Breast epithelium (tissue), 4 donors: ENCODE measurements around the gene TMCC2. TPM values are rescaled to one million over a fixed set of nuclear protein-coding genes. Genes with fewer than 3 reads are reported as not detected.

Experiments
- DNase-seq, 2 donors: peaks; one replicate each; pipeline ENCODE4 v3.0.0-alpha.2; 2019; ENCODE audit warnings: low spot score in 2 of 2
- H3K27ac ChIP-seq, 2 donors: fragments of 200-600 bp; sonication (generic) in 1 of 2; one replicate each; pipeline ENCODE4 v1.5.1; 2016 to 2019; ENCODE audit warnings: mild to moderate bottlenecking in 1 of 2
- H3K27me3 ChIP-seq, 2 donors: fragments of 200-600 bp; sonication (generic) in 1 of 2; one replicate each; pipeline versions ENCODE4 v1.5.1 to v1.6.0; 2017 to 2019; ENCODE audit warnings: control low read depth in 1 of 2, mild to moderate bottlenecking in 1 of 2
- H3K36me3 ChIP-seq: fragments of 200-600 bp; one replicate; pipeline ENCODE4 v1.5.1; 2019
- H3K4me1 ChIP-seq, 2 donors: fragments of 200-600 bp; sonication (generic); one replicate each; pipeline ENCODE4 v1.5.1; 2016 to 2019; ENCODE audit warnings: control low read depth in 1 of 2
- H3K4me3 ChIP-seq, 3 donors: fragments of 200-600 bp; sonication (generic); 1 replicate in 2 of 3; 2 replicates in 1 of 3; pipeline ENCODE4 v1.5.1; 2016 to 2019; ENCODE audit warnings: mild to moderate bottlenecking in 3 of 3, moderate library complexity in 2 of 3
- H3K9me3 ChIP-seq, 2 donors: fragments of 200-600 bp; sonication (generic) in 1 of 2; one replicate each; pipeline ENCODE4 v1.5.1; 2016 to 2019; ENCODE audit warnings: control low read depth in 1 of 2
- POLR2A ChIP-seq: fragments of 450-650 bp; IDR thresholded peaks from one replicate; pipeline ENCODE4 v1.6.1; 2016; ENCODE audit warnings: antibody characterized with exemption, mild to moderate bottlenecking, moderate library complexity
- POLR2AphosphoS5 ChIP-seq, 3 donors: sonication (generic); formaldehyde crosslinking; IDR thresholded peaks; one replicate each; pipeline ENCODE4 v1.6.1; 2017; ENCODE audit warnings: antibody characterized with exemption in 3 of 3
- intact Hi-C: fragments of 100-400 bp; cut with DNase I; formaldehyde crosslinking; loops from one replicate; pipeline ENCODE4 v1.15.1; 2023; ENCODE audit warnings: low total_unique reads
- total RNA-seq, 3 donors: library from RNA; depleted of rRNA; stranded (reverse); fragments of >200 nt; gene quantifications; one replicate each; pipeline ENCODE4 v1.1.0, GENCODE V29; 2016
- TF ChIP-seq, protein P1 (sequence below), 3 donors: fragments of 450-650 bp; IDR thresholded peaks; one replicate each; pipeline ENCODE4 v1.5.1; 2016 to 2017; ENCODE audit warnings: antibody characterized with exemption in 3 of 3, mild to moderate bottlenecking in 3 of 3, moderate library complexity in 3 of 3

Gene TMCC2
- total RNA-seq, 3 donors from 2014 or later: 1.1 to 2.2 (median 2.0) TPM

- TF ChIP-seq POLR2AphosphoS5 (IDR thresholded peaks at IDR 0.05) (no peak), POLR2A (no peak)
- TF ChIP-seq, protein P1, sequence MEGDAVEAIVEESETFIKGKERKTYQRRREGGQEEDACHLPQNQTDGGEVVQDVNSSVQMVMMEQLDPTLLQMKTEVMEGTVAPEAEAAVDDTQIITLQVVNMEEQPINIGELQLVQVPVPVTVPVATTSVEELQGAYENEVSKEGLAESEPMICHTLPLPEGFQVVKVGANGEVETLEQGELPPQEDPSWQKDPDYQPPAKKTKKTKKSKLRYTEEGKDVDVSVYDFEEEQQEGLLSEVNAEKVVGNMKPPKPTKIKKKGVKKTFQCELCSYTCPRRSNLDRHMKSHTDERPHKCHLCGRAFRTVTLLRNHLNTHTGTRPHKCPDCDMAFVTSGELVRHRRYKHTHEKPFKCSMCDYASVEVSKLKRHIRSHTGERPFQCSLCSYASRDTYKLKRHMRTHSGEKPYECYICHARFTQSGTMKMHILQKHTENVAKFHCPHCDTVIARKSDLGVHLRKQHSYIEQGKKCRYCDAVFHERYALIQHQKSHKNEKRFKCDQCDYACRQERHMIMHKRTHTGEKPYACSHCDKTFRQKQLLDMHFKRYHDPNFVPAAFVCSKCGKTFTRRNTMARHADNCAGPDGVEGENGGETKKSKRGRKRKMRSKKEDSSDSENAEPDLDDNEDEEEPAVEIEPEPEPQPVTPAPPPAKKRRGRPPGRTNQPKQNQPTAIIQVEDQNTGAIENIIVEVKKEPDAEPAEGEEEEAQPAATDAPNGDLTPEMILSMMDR (IDR thresholded peaks at IDR 0.05): no peak
- intact Hi-C loops: no loop called here
- no peak for DNase-seq
- no peaks in the 10 kb centered on the region for H3K9me3 ChIP-seq
- H3K36me3 ChIP-seq: no peaks in the 10 kb centered on the region
- no peaks in the 10 kb centered on the region for H3K4me1 ChIP-seq
- H3K4me3 ChIP-seq: no peak overlapping the region
- H3K27me3 ChIP-seq: no peaks in the 10 kb centered on the region
- no peak overlapping the region for H3K27ac ChIP-seq
Observed at GRCh38 chr1:205190845-205191577, 36.7 kb upstream of the TMCC2 start.

- no peak for DNase-seq
- Histone ChIP-seq H3K27ac (no peak overlapping the region), H3K4me1 (no peaks in the 10 kb centered on the region), H3K4me3 (no peak overlapping the region), H3K36me3 (no peaks in the 10 kb centered on the region), H3K9me3 (no peaks in the 10 kb centered on the region), H3K27me3 (no peaks in the 10 kb centered on the region)
- intact Hi-C loops: no loop called here
- TF ChIP-seq, protein P1 (IDR thresholded peaks at IDR 0.05): no peak
- TF ChIP-seq POLR2AphosphoS5 (IDR thresholded peaks at IDR 0.05) (no peak), POLR2A (no peak)
Observed at GRCh38 chr1:205191622-205192021, 36.1 kb upstream of the TMCC2 start.

DNA sequence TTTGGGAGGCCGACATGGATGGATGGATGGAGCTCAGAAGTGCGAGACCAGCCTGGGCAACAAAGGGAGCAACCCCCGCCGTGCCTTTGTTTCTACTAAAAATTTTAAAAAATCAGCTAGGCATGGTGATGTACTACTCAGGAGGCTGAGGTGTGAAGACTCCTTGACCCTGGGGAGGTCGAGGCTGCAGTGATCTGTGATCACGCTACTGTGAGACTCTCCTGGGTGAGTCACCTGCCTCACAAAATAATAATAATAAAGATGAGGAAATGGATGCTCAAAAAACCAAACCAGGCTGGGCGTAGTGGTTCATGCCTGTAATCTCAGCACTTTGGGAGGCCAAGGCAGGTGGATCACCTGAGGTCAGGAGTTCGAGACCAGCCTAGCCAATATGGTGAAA is 35.5 kb upstream of the TMCC2 start:
- H3K9me3 ChIP-seq: no peaks in the 10 kb centered on the region
- H3K4me3 ChIP-seq: no peak overlapping the region
- no peaks in the 10 kb centered on the region for H3K36me3 ChIP-seq
- no peak for TF ChIP-seq POLR2A
- TF ChIP-seq POLR2AphosphoS5 (IDR thresholded peaks at IDR 0.05): no peak
- TF ChIP-seq, protein P1 (IDR thresholded peaks at IDR 0.05): no peak
- no peaks in the 10 kb centered on the region for H3K4me1 ChIP-seq
- intact Hi-C loops: no loop called here
- no peaks in the 10 kb centered on the region for H3K27me3 ChIP-seq
- H3K27ac ChIP-seq: no peak overlapping the region
- no peak for DNase-seq

GRCh38 chr1:205199090-205199930 is 28.4 kb upstream of the TMCC2 start:
- Histone ChIP-seq H3K4me1 (no peaks in the 10 kb centered on the region), H3K27me3 (no peaks in the 10 kb centered on the region), H3K36me3 (no peaks in the 10 kb centered on the region), H3K4me3 (no peak overlapping the region), H3K27ac (no peak overlapping the region), H3K9me3 (no peaks in the 10 kb centered on the region)
- intact Hi-C loops: no loop called here
- DNase-seq: no peak
- TF ChIP-seq, protein P1 (IDR thresholded peaks at IDR 0.05): no peak
- no peak for TF ChIP-seq POLR2AphosphoS5 (IDR thresholded peaks at IDR 0.05)
- TF ChIP-seq POLR2A: no peak

DNA sequence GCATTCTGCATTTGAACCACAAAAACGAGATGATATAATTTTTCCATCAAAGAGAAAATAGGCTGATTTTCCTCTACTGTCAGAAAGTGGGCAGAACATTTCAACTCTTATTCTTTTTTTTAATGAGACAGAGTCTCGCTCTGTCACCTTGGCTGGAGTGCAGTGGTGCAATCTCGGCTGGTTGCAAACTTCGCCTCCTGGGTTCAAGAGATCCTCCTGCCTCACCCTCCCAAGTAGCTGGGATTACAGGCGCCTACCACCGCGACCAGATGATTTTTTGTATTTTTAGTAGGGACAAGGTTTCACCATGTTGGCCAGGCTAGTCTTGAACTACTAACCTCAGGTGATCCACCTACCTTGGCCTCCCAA is 27.8 kb upstream of the TMCC2 start:
- no peaks in the 10 kb centered on the region for H3K9me3 ChIP-seq
- TF ChIP-seq POLR2AphosphoS5 (IDR thresholded peaks at IDR 0.05) (no peak), POLR2A (no peak)
- TF ChIP-seq, protein P1 (IDR thresholded peaks at IDR 0.05): no peak
- no peaks in the 10 kb centered on the region for H3K27me3 ChIP-seq
- H3K36me3 ChIP-seq: no peaks in the 10 kb centered on the region
- H3K4me1 ChIP-seq: no peaks in the 10 kb centered on the region
- no peak for DNase-seq
- intact Hi-C loops: no loop called here
- no peak overlapping the region for H3K27ac ChIP-seq
- H3K4me3 ChIP-seq: no peak overlapping the region
